GM18858 (cell line): ENCODE measurements around the gene SLC27A2.
"Not testable (repeated sequence)": the region's sequence is repeated elsewhere in the genome, so short reads cannot be mapped to it uniquely, and the experiment has no call there.

Experiments used
- ATAC-seq: cut with Tn5 transposase; IDR thresholded peaks from one replicate; pipeline ENCODE4 v1.9.1; 2021; ENCODE audit not compliant: unreplicated experiment

The SLC27A2 gene

DNA sequence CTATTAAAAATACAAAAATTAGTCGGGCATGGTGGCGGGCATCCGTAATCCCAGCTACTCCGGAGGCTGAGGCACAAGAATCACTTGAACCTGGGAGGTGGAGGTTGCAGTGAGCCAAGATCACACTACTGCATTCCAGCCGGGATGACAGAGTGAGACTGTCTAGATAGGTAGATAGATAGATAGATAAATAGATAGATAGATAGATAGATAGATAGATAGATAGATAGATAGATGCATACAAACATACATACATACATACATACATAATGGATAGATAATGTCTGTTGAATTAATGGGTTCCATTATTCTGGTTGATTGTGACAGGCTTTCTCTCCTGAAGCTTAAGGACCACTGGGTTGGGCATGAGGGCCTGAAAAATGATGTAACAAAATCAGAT, 6.8 kb downstream of the SLC27A2 start:
- ATAC-seq, result not testable (repeated sequence)

DNA sequence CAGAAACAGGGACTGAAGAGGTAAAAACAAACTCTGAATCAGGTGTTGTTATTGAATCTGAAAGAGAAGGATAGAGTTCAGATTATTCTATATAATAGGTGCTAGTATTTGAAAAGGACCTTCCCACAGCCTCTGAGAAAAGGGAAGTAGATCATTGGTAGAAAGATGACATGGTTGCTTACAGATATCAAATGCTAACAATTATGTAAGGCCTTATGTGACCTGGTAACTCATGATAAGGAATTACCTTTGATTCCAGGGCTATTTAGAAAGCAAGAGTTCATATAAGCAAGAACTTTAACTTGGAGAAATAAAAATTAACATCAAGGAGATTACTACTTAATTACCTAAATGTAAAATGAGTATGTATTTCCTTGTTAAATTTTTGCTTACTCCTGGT, 7.6 kb downstream of the SLC27A2 start:
- ATAC-seq, result no peak

DNA sequence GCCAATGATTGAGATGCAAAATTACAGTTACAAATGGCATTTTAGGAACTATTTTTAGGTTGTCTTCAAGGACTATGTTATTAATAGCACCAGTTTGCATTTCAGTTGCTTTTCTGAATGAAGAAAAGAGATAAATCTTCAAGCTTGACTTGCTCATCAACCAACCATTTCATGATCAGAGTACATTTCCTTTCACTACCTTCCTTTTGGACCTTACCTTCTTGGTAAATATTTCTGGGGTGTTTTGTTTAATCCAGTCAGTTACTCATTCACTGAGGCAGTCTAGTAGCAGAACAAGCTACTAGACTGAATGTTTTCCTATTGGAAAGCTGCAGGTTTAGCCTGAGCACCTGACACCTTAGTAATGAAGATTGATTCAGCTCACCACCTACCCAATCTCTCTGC, 8.2 kb downstream of the SLC27A2 start:
- peak; percentile 47 for ATAC-seq

DNA sequence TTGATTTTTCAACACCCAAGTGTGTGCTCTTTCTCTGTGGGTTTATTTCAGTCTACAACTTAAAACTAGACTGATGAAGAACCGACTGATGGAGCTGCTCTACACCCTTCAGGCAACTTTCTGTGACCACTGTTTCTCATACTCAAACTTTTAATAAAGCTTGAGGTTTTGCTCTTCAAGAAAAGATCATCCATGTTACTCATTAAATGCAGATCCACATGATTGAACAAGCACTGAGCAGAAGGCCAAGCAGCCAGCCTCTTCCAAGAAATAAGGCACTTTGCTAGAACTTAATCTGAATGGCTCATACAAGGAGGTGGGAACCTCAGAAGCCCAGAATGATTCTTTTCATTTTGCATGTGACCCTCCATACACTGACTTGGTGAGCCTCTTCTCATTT, 8.7 kb downstream of the SLC27A2 start:
- ATAC-seq, result peak; percentile 44

DNA sequence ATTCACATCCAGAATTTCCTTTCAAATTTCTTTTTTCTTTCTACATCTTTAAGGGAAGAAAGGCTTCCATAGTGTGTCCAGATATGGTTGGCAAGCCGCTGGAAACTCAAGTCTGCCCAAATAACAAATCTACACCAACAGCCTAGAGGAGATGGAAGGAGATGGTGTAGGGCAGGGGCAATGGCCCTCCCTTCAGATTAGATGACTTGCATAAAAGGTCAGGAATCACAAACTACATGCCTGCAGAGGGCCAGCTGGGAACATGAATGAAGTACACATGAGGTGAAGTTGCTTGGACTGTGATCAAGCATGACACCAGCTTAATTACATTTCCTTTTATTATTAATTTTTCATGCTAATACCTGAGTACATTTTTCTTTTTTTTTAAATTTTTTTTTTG, 10.2 kb downstream of the SLC27A2 start:
- no peak for ATAC-seq

DNA sequence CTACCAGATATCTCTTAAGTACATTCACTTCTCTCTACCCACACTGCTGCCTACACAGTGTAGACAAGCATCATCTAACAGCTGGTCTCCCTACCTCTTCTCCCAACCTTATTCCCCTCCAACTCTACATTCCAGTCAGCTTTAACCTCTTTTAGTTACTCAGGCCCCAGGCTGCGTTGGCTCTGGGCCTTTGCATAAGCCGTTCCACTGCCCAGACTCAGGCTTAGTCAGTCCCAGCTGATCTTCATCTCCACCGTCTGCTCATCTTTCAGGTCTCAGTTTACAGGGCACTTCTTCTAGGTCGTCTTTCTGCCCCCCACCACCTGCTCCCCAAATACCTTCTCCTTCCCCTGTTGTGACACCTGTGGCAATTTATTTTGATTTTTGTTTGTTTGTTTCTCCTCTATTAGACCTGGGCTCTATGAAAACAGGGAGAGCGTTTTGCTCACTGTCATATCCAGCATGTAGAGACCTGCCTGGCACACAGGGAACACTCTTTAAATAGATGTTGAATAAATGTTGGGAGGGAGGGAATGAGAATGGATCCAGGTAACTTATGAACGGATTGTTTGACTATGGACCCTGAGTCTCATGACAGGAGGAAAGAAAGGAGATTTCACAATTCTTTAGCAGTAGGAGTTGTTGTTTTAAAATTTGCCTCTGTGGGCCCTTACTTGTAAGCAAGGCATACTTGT, 11.1 kb downstream of the SLC27A2 start:
- ATAC-seq, result no peak

DNA sequence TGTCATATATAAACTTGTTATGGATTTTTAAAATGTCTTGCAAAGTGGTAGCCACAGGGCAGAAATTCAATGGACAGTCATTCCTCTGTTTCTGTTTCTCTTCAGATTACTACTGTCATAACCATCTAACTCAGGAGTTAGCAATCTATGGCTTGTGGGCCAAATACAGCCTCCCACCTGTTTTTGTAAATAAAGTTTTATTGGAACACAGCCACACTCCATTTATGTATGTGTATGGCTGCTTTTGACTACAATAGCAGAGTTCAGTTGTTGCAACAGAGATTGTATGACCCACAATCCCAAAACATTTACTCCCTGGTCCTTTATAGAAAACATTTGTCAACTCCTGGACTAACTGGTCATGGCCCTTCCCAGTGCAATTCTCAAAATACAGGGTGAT, 20.0 kb downstream of the SLC27A2 start:
- ATAC-seq, result no peak

DNA sequence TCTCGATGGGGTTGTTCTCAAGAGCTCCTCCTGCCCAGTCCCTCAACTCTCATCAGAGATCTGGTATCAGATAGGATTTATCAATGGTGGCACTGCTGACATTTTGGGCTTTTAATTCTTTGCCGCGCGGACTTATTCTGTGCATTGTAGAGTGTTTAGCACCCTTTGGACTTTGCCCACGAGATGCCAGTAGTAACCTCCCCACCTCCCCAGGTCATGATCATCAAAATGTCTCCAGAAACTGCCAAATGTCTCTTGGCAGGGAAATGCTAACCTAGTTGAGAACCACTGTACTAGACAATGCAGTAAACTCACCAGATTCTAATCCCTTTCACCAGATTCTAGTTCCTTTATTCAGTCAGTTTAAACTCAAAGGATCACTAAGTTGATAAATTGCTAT, 24.0 kb downstream of the SLC27A2 start:
- ATAC-seq, result no peak

DNA sequence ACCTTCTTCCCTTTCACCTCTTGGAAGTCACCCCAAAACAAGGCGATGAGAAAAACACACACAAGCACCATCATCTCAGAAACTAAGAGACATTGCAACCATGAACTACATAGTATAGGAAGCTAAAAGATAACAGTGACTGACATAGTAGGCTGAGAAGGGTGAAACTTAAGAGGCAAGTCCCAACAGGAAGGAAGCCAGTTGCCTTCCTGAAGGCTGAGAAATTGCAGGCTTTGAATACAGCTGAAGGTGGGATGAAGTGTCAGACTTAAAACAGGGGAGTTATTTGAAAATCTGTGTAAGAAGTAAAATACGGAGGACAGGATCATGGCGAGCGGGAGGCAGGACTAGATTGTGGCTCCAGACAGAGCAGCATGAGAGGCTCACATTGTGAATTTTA, 27.8 kb downstream of the SLC27A2 start:
- no peak for ATAC-seq

DNA sequence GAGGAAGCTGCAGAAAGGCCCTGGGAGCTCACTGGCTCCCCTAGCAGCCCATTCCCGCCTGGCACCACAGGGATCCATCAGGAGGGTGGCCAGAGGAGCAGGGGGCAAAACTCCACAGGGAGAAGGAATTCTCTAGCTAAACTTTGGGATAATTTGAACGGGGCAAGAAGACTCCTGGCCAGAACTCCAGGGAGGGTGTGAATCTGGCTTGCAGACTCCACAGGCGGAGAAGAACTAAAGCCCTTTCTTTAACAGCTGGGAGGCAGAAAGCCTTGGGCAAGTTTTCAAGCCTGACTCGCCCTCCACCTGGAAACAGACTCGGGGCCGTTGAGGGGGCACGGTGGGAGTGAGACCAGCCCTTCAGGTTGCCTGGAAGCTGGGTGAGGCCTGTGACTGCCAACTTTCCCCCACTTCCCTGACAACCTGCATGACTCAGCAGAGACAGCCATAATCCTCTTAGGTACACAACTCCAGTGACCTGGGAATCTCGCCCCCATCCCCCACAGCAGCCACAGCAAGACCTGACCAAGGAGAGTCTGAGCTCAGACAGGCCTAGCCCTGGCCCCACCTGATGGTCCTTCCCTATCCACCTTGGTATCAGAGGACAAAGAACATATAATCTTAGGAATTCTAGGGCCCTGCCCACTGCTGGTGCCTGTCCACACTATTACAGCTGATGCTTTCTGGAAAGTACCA, 28.6 kb downstream of the SLC27A2 start:
- no peak for ATAC-seq

DNA sequence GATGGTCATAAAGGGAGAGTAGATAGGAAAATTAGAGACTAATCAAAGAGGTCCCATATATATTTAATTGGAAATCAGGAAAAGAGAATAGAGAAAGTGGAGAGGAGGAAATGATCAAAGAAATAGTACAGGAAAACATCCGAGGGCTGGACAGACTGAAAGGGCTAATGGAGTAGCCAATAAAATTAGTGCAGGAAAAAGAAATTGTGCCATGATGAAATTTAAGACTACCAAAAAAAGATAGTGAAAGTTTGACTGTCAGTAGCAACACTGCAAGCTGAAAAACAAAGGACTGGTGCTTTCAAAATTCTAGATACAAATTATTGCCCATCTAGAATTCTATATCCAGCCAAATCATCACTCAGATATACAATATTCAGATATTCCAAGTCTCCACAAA, 36.3 kb downstream of the SLC27A2 start:
- ATAC-seq, result no peak

DNA sequence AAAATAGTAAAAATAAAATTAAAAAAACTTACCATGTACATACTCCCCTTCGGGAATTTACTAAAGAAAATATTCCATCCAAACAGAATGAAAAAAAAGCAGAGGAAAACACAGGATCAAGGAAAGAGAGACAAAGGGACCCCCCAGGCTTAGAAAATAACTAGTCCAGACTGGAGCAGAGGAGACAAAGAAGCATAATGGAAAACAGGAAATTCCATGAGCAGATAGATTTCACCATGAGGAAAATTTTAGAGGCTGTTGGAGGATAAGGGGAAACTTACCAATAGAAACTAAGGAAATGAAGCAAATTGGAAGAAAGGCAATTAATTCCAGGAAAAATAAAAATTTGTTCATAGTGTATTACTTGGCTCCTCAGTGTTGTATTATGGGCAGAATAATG, 36.7 kb downstream of the SLC27A2 start:
- ATAC-seq, result no peak

DNA sequence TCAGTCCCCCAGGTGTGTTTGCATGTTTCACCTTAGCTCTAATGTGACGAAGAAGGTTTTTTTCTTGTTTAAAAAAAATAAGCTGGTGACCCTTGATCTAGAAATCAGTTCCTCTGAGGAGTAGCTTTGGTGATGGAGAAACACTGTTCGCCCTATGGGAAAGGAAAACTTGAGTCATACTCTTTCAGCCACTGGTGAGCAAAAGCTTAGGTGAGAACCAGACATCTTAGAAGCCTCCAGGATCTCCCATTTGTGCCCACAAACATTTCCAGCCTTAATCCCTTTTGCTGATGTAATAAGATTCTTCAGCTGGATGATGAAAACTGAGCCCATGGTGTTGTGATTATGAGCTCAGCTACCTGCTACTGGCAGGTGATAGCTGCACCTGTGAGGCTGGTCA, 37.8 kb downstream of the SLC27A2 start:
- no peak for ATAC-seq

DNA sequence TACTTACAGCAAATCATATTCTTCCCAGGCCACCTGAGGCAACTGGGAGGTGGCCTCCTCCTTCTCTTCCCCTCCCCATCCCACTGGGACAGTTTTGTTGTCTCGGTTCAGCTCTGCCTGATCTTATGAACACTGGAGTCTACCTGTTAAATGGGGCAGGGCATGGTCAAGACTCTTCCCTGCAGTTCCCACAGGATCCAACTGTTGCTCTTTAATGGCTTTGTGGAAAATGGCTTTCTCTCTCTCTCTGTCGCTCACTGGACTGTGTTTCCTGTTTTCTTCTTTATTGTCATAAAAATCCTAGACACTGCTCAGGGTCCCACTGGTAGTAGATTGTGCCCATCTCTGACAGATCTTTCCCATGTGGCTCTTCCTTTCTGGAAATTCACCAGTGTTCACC, 40.2 kb downstream of the SLC27A2 start:
- no peak for ATAC-seq

DNA sequence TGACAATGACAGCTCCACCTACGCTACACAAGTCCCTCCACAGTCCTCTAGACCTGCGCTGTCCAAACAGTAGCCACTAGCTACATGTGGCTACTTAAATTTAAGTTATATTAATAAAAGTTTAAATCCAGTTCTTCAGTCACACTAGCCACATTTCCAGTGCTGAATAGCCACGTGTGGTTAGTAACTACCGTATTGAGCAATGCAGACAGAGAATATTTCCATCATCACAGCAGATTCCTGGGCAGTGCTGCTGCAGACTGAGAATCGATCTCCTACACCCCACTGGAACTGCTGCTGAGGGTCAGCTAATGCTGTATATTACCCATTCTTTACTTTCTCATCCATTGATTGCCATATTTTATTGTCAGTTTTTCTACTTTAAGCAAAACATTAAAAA, 42.6 kb downstream of the SLC27A2 start:
- no peak for ATAC-seq

DNA sequence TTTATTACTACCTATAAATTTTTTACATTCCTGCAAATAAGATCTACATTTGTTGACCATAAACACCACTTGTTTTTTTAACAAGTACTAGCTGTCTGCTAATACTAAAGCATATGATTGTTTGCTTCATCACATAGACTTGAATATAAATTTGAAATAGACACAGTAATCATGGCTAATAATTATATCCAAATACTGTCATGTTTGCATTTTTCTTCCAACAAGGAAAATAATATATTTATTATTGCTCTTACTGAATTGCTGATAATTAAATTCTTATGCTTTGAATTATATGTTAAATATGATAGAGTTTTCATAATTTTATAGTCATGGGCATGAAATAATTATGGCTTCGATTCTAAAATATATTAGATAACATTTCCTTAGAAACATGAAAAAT, 43.1 kb downstream of the SLC27A2 start:
- ATAC-seq, result no peak

DNA sequence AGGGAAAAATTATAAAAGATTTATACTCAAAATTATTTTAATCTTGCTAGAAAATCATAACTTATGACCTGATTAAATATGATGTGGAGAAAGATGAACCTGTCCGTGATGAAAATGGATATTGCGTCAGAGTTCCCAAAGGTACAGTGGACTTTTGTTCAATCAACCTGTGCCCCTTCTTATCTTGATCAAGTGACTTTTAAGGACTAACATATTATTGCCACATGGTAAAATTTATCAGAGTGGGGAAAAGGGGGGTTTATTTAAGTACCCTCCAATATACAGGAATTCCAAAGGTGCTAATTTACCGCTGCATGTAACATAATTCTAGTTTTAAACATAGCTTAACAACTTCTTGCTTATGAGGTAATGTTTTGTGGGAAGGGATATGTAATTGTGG, 43.9 kb downstream of the SLC27A2 start:
- no peak for ATAC-seq

DNA sequence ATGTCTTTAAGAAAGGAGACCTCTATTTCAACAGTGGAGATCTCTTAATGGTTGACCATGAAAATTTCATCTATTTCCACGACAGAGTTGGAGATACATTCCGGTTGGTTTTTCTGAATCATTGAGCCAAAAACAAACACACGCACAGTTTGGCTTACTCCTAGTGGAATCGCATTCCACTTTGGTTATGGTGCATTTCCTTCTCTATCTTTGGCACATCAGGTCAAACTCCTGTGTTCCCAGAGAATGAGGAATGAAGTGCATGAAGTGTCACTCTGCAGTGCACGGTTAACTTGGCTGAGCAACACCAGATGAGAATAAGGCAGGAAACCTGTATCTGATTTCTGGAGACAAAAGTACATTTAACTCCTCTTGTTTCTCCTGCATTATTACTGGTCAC, 45.1 kb downstream of the SLC27A2 start:
- ATAC-seq, result no peak

DNA sequence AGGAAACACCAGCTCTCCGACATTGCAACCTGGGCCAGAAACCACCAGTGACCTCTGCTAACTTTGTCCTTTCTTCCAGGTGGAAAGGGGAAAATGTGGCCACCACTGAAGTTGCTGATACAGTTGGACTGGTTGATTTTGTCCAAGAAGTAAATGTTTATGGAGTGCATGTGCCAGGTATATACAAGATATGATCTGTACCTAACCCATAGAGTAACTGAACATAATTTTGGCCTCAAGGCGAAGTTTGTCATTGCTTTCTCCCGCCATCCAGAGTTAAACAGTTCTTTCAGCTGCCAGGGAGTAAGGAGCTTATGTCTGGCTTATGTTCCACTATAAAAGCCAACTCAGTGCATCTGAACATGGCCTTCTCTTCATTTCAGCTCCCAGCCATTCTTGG, 46.9 kb downstream of the SLC27A2 start:
- ATAC-seq, result no peak

DNA sequence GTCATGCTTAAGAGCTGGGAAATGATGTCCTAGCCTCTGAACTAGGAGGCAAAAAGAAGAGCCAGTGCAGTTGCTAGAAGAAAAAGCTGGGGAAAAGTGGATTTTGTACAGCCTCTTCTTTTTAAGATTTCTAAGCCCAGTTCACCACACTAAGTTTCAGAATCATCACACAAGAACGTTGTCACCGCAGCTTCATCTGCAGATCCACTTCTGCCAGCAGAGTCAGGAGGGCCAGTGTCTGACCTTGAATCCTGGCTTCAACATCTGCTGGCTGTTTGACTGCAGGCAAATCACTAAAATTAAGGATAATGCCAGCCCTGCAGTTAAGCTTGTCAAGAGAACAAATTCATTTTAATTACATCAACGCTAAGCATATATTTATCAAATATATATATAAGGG, 47.3 kb downstream of the SLC27A2 start:
- no peak for ATAC-seq

DNA sequence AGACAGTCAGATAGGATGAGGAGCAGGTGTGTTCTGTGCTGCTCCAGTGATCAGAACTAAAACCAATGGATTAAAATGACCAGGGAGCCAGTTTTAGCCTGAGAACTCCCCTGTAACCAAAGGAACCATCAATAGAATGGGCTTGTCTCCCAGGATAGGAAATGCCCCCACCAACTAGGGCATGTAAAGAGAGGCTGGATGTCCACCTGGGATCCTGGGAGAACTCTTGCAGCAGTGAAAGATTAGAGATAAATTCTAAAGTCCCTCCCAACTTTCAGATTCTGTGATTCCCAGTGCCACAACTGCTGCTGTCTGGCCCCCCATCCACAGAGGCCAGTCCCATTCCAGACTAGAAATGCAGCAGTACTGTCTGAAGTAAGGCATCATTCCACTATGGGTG, 49.8 kb downstream of the SLC27A2 start:
- ATAC-seq, result no peak

DNA sequence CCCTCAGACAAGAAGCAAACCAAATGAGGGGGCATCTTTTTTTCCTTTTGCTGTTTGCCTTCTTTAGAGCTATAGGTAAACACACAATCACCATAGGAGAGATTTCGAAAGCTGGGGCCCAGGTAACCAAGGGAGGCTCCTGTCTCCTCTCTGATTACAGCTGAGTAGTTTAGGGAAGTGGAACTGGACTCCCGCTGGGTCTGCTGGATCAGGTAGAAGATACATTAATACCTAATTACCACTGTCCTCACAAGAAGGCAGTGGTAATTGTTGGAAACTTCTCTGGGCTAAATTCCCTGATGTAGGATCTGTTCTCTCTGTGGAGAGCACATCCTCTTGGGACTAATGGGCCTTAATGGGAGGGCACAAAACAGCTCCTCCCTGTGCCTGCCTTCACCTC, 50.8 kb downstream of the SLC27A2 start:
- ATAC-seq, result no peak

DNA sequence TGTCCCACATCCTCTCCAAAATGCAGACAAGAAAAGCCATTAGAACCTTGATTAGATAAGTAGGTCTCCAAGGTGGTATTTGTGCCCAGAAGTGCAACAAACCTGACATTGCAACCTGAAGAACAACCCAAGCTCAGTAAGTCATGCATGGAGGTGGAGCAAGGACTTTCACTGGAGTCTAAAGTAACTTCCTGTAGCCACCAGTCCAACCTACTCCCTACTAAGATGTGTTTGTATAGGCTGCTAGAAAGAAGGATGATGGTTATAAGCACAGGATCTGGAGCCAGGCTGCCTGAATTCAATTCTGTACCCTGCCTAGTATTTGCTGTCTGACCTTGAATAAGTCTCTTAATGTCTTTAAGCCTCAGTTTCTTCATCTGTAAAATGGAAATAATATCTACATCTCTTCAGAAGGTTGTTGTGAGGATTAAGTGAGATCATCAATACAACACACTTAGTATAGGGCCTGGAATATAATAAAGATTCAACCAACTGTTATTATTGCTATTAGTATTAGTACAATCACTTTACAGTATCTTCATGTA, 51.3 kb downstream of the SLC27A2 start:
- no peak for ATAC-seq
